ENCODE data around the gene DISC1. TPM values are rescaled to one million over a fixed set of nuclear protein-coding genes. Genes with fewer than 3 reads are reported as not detected.
A peak's percentile ranks its signal among the peaks of the same experiment; 100 is the strongest.

DISC1 gene
- total and polyA plus RNA-seq, 2 of the 13 experiments (the other 11 are each of a cell fraction or from before 2014, with no cell fraction given) = 4.2 to 4.6 TPM

GRCh38 chr1:231660198-231660597 lies 33.6 kb downstream of the DISC1 start (continued):
- TF ChIP-seq ETV6 (CRISPR knock-in tag; conservative IDR thresholded peaks at IDR 0.05) = no peak

- Histone ChIP-seq H3K9me3 (ENCODE audit: low read length) (no peaks in the 10 kb centered on the region), H3K4me1 (ENCODE audit: insufficient read depth, low read length) (peaks cover 36% of the 10 kb centered on the region), H3K27ac (ENCODE audit: extremely low read length, insufficient read depth, low read length) (no peak overlapping the region), H3K9ac (ENCODE audit: insufficient read depth, low read depth, low read length) (no peak overlapping the region), H3K4me3 (replicated peaks in 1 of 3; ENCODE audit: insufficient read depth in 1 of 3, low read depth in 2 of 3, low read length in 3 of 3) (no peak overlapping the region), H3K27me3 (ENCODE audit: control insufficient read depth in 1 of 2, insufficient read depth in 2 of 2, low read length in 2 of 2) (no peaks in the 10 kb centered on the region), H4K20me1 (ENCODE audit: insufficient read depth, low read length) (no peaks in the 10 kb centered on the region), H3K79me2 (ENCODE audit: insufficient read depth, low read length) (peaks cover 2% of the 10 kb centered on the region), H2AFZ (ENCODE audit: low read length) (no peak overlapping the region), H3K36me3 (replicated peaks in 1 of 2; ENCODE audit: control insufficient read depth in 1 of 2, insufficient read depth in 2 of 2, low read length in 2 of 2) (no peaks in the 10 kb centered on the region), H3K4me2 (ENCODE audit: low read depth, low read length) (no peak overlapping the region)
- ChIA-PET POLR2A (no interaction called here), CTCF (ENCODE audit: low intra/inter-chr PET ratio, low total read pairs) (no interaction called here)
- 84% methylated on average over 2 of the region's 2 CpGs for WGBS (ENCODE audit: low lambda C conversion rate)
- ATAC-seq (no peak), DNase-seq (ENCODE audit: low spot score) (peak; percentile 41), FAIRE-seq (no peak)
- no TSS peak for BruUV-seq (replicated peaks)
- in situ Hi-C loops (cut with HindIII; ENCODE audit: extremely low pct_ligation_motif_present, low pct_unique_long_range_greater_than_20kb) = no loop called here
- TF ChIP-seq SAP130 (CRISPR knock-in tag; IDR thresholded peaks at IDR 0.05; ENCODE audit: low read depth) = 0 out of 2 replicates have a peak, but pooled peaks have one; percentile 21
- no peak for TF ChIP-seq ZSCAN12 (CRISPR knock-in tag; IDR thresholded peaks at IDR 0.05)
- TF ChIP-seq ETV5 (CRISPR knock-in tag; IDR thresholded peaks at IDR 0.05; ENCODE audit: borderline replicate concordance) = peak; percentile 19; the same call in 1 of the 2 replicates
- TF ChIP-seq ZNF12 (CRISPR knock-in tag; IDR thresholded peaks at IDR 0.05) = 0 out of 2 replicates have a peak, but pooled peaks have one; percentile 27
- no peak for TF ChIP-seq ZNF672 (CRISPR knock-in tag; IDR thresholded peaks at IDR 0.05)
- intact Hi-C loops (cut with micrococcal nuclease; ENCODE audit: unreplicated experiment) = loop anchor here (1.0 kb wide), 1 partner anchor 37 kb away; no protein-coding TSS in a partner anchor
Measured at GRCh38 chr1:231663211-231663792, 36.7 kb downstream of the DISC1 start.

- Histone ChIP-seq H3K36me3 (replicated peaks in 1 of 2; ENCODE audit: control insufficient read depth in 1 of 2, insufficient read depth in 2 of 2, low read length in 2 of 2) (no peaks in the 10 kb centered on the region), H3K27me3 (ENCODE audit: control insufficient read depth in 1 of 2, insufficient read depth in 2 of 2, low read length in 2 of 2) (no peaks in the 10 kb centered on the region), H3K4me3 (replicated peaks in 1 of 3; ENCODE audit: insufficient read depth in 1 of 3, low read depth in 2 of 3, low read length in 3 of 3) (no peak overlapping the region), H3K4me2 (ENCODE audit: low read depth, low read length) (no peak overlapping the region), H3K79me2 (ENCODE audit: insufficient read depth, low read length) (no peaks in the 10 kb centered on the region), H3K4me1 (ENCODE audit: insufficient read depth, low read length) (peaks cover 18% of the 10 kb centered on the region), H3K9me3 (ENCODE audit: low read length) (no peaks in the 10 kb centered on the region), H2AFZ (ENCODE audit: low read length) (no peak overlapping the region), H3K9ac (ENCODE audit: insufficient read depth, low read depth, low read length) (no peak overlapping the region), H3K27ac (ENCODE audit: extremely low read length, insufficient read depth, low read length) (no peak overlapping the region), H4K20me1 (ENCODE audit: insufficient read depth, low read length) (no peaks in the 10 kb centered on the region)
- no peak for DNase-seq (ENCODE audit: low spot score)
- no TSS peak for BruUV-seq (replicated peaks)
- WGBS (ENCODE audit: low lambda C conversion rate) = 93% methylated on average over 5 of the region's 5 CpGs
- CTCF ChIA-PET (ENCODE audit: low intra/inter-chr PET ratio, low total read pairs) = no interaction called here
- POLR2A ChIA-PET = no interaction called here
- in situ Hi-C loops (cut with HindIII; ENCODE audit: extremely low pct_ligation_motif_present, low pct_unique_long_range_greater_than_20kb) = no loop called here
- intact Hi-C loops (cut with micrococcal nuclease; ENCODE audit: unreplicated experiment) = no loop called here
- ATAC-seq = no peak
- FAIRE-seq = no peak
- TF ChIP-seq JUND (CRISPR knock-in tag; IDR thresholded peaks at IDR 0.05) = no peak
- no peak for TF ChIP-seq GPBP1L1 (CRISPR knock-in tag; IDR thresholded peaks at IDR 0.05)
- no peak for TF ChIP-seq RFX1 (IDR thresholded peaks at IDR 0.05)
- no peak for TF ChIP-seq MXD1 (CRISPR knock-in tag; IDR thresholded peaks at IDR 0.05)
- TF ChIP-seq FUBP1 (CRISPR knock-in tag; IDR thresholded peaks at IDR 0.05; ENCODE audit: borderline replicate concordance) = no peak
- no peak for TF ChIP-seq RBM22 (optimal IDR thresholded peaks at IDR 0.05; ENCODE audit: low read length)
Measured at GRCh38 chr1:231665101-231665500, 38.5 kb downstream of the DISC1 start.
